Heart left ventricle (tissue), 13 donors: ENCODE data around the gene WWOX.

Experiments used
- POLR2A ChIP-seq, 2 donors: fragments of 450-650 bp; IDR thresholded peaks; one replicate each; pipeline ENCODE4 v1.6.1; 2017; ENCODE audit warnings: antibody characterized with exemption in 2 of 2, mild to moderate bottlenecking in 2 of 2, moderate library complexity in 2 of 2
- TF ChIP-seq, protein P1 (sequence below), 12 donors: fragments of 200-600 bp; sonication (generic) in 4 of 12; IDR thresholded peaks; one replicate each; pipeline versions ENCODE4 v1.5.0 to v1.8.0; 2018 to 2022; ENCODE audit warnings: antibody characterized with exemption in 12 of 12, mild to moderate bottlenecking in 5 of 12
- donor health status: ischemic (EF 13 %, LVEDD 7.1; RV severe dilation, severe dysfunction).
- donor health status: DM: no; HTN: yes; CAD: no.
- donor health status: DM: no; HTN: no; CAD: no.
- donor health status: ischemic (EF 25% LVEDD 6.9; RV normal size, moderate dysfunction).
- donor health status: ischemic (EF 25% LVEDD 5.7; RV mildly dilated, moderate dysfunction).
- donor health status: ischemic (EF 35%, LVEDD 5.7; RV mildly dilated, moderate dysfunction).
- donor health status: nonischemic (EF 11% LVEDD 7.7; RV severe dilation, severe dysfunction).
- donor health status: DM: yes; HTN: yes; CAD: no.
- donor health status: PGD.
- donor health status: ischemic (EF 29% LVEDD 5.4; RV normal size, mild dysfunction).
- donor health status: nonischemic (EF 23%, LVEDD 6.1; RV moderate dilation, normal function).

GRCh38 chr16:78642621-78643285 is 543.3 kb downstream of the WWOX start:
- no peak for TF ChIP-seq POLR2A (IDR thresholded peaks at IDR 0.05)
- TF ChIP-seq, protein P1, sequence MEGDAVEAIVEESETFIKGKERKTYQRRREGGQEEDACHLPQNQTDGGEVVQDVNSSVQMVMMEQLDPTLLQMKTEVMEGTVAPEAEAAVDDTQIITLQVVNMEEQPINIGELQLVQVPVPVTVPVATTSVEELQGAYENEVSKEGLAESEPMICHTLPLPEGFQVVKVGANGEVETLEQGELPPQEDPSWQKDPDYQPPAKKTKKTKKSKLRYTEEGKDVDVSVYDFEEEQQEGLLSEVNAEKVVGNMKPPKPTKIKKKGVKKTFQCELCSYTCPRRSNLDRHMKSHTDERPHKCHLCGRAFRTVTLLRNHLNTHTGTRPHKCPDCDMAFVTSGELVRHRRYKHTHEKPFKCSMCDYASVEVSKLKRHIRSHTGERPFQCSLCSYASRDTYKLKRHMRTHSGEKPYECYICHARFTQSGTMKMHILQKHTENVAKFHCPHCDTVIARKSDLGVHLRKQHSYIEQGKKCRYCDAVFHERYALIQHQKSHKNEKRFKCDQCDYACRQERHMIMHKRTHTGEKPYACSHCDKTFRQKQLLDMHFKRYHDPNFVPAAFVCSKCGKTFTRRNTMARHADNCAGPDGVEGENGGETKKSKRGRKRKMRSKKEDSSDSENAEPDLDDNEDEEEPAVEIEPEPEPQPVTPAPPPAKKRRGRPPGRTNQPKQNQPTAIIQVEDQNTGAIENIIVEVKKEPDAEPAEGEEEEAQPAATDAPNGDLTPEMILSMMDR (IDR thresholded peaks at IDR 0.05) = no peak
